Measurements from ENCODE around the gene PARM1.

The PARM1 gene

GRCh38 chr4:75011131-75011795 is 78.3 kb downstream of the PARM1 start:
- TF ChIP-seq ZFX (IDR thresholded peaks at IDR 0.05) (no peak), CTCF (conservative IDR thresholded peaks at IDR 0.05) (no peak)

GRCh38 chr4:75015627-75016026 is 82.7 kb downstream of the PARM1 start:
- no peak overlapping the region for H3K27ac ChIP-seq
- TF ChIP-seq CTCF (conservative IDR thresholded peaks at IDR 0.05), result no peak

More at GRCh38 chr4:75011131-75011795, 78.3 kb downstream of the PARM1 start:
- no peak overlapping the region for H3K27ac ChIP-seq

GRCh38 chr4:75016472-75016871 is 83.6 kb downstream of the PARM1 start:
- H3K27ac ChIP-seq, result no peak overlapping the region
- TF ChIP-seq CTCF (conservative IDR thresholded peaks at IDR 0.05), result no peak
- no peak for TF ChIP-seq ZFX (IDR thresholded peaks at IDR 0.05)

GRCh38 chr4:75018811-75019479 is 86.0 kb downstream of the PARM1 start:
- H3K27ac ChIP-seq, result no peak overlapping the region
- TF ChIP-seq CTCF (conservative IDR thresholded peaks at IDR 0.05) (no peak), ZFX (IDR thresholded peaks at IDR 0.05) (no peak)

GRCh38 chr4:75025431-75025830 is 92.5 kb downstream of the PARM1 start:
- H3K27ac ChIP-seq, result no peak overlapping the region
- TF ChIP-seq CTCF (conservative IDR thresholded peaks at IDR 0.05) (no peak), ZFX (IDR thresholded peaks at IDR 0.05) (no peak)

- H3K27ac ChIP-seq, result no peak overlapping the region
- TF ChIP-seq ZFX (IDR thresholded peaks at IDR 0.05) (no peak), CTCF (conservative IDR thresholded peaks at IDR 0.05) (no peak)
Measured at GRCh38 chr4:75028196-75028854, 95.4 kb downstream of the PARM1 start.

GRCh38 chr4:75030028-75030427 is 97.1 kb downstream of the PARM1 start:
- no peak overlapping the region for H3K27ac ChIP-seq
- no peak for TF ChIP-seq CTCF (conservative IDR thresholded peaks at IDR 0.05)
- no peak for TF ChIP-seq ZFX (IDR thresholded peaks at IDR 0.05)
